ENCODE results near the gene NCKAP5.

DNA sequence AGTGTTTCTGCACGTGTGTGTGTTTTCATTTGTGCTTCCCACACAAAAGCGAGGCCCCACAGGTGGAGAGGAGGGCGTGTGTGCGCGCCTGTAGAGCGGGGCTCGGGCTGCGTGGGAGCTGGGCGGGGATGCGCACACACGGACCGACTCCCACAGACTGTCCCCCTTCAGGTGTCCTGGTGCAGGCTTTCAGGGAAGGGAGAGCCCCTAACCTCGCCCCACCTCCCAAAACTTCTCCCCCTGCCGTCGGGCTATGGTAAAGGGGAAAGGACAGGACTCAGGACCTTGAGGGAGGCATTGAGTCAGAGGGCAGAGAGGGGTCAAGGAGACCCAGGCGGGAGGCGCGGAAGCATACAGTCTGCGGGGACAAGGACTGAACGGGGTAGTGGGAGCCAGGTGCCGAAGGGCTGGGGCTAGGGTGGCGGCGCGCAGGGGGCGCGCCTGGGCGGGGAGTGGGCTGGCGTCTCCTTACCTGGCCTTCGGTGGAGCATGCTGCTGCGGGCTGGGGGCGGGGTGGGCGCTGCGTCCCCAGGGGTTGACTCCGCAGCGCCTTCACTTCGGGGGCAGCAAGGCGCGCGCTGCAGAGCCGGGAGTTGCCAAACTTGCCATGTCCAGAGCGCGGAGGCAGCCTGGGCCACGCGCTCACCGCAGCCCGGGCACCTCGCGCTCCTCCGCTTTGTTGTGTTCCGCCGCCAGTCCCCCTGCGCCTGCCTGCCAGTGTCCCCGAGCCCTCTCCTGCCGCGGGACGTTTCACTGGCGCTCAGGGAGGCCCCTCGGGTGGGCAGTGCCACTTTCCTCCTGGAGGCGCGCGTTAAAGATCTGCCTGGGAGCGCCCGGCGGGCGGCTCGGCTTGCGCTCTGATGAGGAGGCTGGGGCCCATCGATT, 302.0 kb downstream of the NCKAP5 start:
- TF ChIP-seq EZH2 (IDR thresholded peaks at IDR 0.05; ENCODE audit: insufficient read depth, poor library complexity, severe bottlenecking) (no peak), EZH2phosphoT487 (IDR thresholded peaks at IDR 0.05; ENCODE audit: insufficient read depth, low read depth) (no peak)

Data from GM23248 (cell line).